ENCODE data around the gene GNA14.

DNA sequence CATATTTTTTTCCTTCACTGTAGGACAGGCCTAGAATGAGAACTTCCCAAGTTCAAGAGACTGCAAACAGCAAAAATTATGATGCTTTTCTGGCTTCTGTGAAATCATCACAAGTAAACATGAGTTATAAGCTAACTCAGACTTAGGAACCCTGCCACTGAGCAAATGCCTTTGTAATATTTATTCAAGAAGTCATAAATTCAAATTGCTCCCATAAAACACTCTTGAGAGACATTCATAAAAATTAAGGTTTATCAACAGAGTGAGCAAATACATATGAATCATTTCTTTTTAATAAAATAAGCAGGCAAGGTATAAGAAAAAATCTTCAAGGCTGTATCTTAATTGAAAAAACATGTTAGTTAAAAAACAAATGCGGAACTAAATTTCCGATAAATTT is 124.2 kb downstream of the GNA14 start:
- no peak for TF ChIP-seq POLR2A (IDR thresholded peaks at IDR 0.05)
- TF ChIP-seq, protein P1, sequence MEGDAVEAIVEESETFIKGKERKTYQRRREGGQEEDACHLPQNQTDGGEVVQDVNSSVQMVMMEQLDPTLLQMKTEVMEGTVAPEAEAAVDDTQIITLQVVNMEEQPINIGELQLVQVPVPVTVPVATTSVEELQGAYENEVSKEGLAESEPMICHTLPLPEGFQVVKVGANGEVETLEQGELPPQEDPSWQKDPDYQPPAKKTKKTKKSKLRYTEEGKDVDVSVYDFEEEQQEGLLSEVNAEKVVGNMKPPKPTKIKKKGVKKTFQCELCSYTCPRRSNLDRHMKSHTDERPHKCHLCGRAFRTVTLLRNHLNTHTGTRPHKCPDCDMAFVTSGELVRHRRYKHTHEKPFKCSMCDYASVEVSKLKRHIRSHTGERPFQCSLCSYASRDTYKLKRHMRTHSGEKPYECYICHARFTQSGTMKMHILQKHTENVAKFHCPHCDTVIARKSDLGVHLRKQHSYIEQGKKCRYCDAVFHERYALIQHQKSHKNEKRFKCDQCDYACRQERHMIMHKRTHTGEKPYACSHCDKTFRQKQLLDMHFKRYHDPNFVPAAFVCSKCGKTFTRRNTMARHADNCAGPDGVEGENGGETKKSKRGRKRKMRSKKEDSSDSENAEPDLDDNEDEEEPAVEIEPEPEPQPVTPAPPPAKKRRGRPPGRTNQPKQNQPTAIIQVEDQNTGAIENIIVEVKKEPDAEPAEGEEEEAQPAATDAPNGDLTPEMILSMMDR (IDR thresholded peaks at IDR 0.05) = no peak
